Activated gamma-delta T cell treated with Interleukin-2 at 50 U/mL for 16 hours (primary cell): ENCODE data around the gene MIA.
"Not testable (repeated sequence)": the region's sequence is repeated elsewhere in the genome, so short reads cannot be mapped to it uniquely, and the experiment has no call there.

Experiments used
- DNase-seq: peaks from one replicate; pipeline ENCODE4 v3.0.0-alpha.2; 2020

Gene MIA

DNA sequence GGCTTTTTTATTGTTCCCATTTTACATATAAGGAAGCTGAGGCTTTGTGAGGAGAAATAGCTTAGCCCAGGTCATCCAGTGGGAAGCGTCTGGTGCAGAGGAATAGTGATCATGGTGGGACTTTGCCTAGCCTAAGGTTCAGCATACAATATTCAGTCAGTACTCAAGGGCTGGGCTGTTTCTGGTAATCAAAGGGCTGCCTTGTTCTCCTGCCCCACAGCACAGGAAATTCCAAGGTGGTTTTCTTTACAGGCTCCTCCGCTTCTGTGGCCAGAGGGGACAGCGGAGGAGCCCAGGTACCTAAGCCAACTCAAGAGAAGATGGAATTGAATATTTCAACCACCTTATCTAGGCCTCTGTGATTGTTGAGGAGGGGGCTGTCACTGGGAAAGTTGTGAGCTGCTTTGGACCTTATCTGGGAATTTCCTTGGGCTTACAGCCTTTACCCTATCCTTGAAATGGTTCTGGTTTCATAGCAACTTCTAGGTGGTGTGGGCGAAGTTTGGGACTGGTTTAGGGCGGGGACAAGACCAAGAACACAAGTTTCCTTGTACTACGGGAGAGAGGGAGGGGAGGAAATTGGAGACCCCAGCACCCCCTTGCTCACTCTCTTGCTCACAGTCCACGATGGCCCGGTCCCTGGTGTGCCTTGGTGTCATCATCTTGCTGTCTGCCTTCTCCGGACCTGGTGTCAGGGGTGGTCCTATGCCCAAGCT, at the start of gene MIA:
Gene MIA, plus strand, starts transcription at position 606 of the 716 bp plus-strand sequence. Its CDS starts 22 bp downstream, at position 628.
- DNase-seq, result no peak

DNA sequence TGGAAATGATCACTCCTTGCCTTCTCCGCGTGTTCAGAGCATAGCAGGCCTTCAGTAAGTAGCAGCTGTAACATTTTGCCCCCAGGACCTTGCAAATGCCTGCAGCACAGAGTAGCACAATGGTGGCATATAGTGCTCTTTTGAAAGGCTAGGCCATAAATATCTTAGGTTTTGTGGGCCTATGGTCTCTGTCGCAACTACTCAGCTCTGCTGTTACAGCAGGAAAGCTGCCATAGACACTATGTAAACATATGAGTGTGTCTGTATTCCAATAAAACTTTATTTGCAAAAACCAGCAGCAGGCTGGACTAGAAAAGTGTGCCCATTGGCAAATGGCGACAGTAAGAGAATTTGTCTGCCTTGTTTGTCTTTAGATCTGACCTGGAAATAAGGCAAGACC, 49.0 kb upstream of the MIA start:
- DNase-seq, result no peak

DNA sequence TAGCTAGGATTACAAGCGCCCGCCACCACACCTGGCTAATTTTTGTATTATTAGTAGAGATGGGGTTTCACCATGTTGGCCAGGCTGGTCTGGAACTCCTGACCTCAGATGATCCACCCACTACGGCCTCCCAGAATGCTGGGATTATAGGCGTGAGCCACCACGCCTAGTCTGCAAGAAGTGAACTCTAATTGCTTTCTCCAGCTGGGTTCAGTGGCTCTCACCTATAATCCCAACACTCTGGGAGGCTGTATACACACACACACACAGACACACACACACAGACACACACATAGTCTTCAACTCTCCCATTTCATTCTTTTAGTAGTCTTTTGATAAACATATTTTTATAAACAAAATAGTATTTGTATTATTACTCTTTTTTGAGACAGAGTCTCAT, 45.3 kb upstream of the MIA start:
- DNase-seq, result not testable (repeated sequence)

DNA sequence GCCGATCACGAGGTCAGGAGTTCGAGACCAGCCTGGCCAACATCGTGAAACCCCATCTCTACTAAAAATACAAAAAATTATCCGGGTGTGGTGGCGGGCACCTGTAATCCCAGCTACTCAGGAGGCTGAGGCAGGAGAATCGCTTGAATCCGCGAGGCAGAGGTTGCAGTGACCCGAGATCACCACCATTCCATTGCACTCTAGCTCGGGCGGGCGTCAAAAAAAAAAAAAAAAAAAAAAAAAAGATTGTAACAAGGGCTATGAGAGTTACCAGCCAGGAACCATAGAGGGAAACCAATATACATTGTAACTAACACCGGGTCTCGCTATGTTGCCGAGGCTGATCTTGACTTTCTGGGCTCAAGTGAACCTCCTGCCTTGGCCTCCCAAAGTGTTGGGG, 43.0 kb upstream of the MIA start:
- DNase-seq, result not testable (repeated sequence)

DNA sequence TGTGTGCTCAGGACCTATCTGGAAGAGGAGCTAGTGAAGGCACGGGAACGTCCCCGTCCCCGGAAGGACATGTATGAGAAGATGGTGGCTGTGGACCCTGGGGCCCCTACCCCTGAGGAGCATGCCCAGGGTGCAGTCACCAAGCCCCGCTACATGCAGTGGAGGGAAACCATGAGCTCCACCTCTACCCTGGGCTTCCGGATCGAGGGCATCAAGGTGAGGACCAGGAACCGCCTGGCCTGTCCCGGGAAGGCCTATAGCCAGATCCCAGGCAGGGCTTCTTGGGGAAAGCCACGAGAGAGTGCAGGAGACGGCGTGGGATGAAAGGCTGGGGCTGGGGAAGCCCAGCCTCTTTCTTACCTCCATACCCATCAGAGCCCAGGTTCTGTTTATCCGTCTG, 42.2 kb upstream of the MIA start:
- no peak for DNase-seq

DNA sequence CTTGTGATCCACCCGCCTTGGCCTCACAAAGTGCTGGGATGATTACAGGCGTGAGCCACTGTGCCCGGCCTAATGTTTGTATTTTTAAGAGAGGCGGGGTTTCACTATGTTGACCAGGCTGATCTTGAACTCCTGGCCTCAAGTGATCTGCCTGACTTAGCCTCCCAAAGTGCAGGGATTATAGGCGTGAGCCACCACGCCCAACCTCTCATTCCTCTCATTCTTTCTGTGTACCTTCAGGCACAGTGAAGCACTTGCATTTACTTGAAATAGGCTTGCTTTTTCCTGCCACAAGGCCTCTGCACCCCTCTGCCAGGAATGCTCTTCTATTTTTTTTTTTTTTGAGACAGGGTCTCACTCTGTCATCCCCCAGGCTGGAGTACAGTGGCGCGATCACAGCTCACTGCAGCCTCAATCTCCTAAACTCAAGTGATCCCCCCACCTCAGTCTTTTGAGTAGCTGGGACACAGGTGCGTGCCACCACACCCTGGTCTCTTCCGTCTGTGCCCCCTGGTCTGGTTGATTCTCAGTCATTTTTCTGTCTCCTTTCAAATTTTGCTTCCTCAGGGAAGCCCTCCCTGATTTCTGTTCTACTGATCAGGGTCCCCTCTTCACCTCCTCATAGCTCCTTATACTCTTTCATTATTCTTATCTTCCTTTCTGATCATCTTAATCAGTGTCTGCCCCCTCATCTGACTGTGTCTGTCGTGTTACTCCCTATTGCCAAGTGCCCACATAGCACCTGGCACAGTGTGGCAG, 40.1 kb upstream of the MIA start:
- no peak for DNase-seq

DNA sequence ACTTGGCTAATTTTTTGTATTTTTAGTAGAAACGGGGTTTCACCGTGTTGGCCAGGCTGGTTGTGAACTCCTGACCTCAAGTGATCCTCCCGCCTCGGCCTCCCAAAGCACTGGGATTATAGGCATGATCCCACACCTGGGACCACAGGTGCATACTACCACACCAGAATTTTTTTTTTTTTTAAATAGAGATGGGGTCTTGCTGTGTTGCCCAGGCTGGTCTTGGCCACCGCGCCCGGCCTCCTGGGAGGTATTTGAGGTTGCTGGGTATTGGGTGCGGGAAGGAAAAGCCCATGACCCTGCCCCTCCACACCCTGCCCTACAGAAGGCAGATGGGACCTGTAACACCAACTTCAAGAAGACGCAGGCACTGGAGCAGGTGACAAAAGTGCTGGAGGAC, 38.7 kb upstream of the MIA start:
- DNase-seq, result no peak

DNA sequence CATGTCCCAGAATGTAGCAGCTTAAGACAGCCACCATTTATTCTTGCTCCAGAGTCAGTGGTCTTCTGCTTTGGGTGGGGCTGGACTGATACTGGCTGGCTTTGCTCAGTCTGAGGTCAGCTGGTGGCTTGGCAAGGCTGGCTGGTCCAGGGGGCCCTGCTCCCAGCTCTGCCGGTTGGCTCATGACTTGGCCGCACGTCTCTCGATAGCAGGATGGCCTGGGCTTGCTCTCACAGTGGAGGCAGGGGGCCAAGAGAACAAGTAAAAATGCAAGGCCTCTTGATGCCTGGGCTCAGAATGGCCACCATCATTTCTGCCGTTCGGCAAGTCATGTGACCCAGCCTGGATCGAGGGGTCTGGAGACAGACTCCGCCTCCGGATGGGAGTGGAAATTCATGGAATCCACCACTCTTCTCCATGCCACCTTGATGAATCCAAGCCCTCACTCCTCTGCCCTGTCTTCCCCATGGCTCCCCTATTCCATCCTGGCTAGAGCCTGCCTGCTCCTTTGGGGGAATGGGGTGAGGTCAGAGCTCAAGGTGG, 38.1 kb upstream of the MIA start:
- no peak for DNase-seq

DNA sequence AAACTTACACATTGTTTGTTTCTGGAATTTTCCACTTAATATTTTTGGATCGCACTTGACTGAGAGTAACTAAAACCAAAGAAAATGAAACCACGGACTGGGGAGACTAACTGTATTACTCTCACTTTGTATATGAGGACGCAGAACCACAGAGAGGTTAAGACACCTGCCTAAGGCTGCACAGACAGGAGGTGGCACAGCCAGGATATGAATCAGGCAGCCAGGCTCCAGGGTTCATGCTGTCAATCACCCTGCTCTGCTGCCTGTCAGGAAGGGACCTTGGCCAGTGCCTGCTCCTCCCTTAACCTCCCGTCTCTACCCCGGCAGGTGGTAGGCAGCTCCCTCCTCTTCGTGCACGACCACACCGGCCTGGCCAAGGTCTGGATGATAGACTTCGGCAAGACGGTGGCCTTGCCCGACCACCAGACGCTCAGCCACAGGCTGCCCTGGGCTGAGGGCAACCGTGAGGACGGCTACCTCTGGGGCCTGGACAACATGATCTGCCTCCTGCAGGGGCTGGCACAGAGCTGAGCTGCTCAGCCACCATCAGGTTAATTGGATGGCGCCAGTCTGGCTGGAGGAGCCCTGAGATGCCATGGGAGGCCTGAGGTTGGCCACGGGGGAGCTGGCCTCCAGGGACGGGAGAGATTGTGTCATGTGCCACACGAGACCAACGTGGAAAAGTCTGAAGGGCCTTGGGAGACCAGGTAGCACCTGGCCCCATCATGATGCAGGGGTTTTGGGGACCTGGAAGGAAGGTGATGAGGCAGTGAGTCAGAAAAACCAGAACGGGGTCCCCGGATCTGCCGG, 36.1 kb upstream of the MIA start:
- no peak for DNase-seq

DNA sequence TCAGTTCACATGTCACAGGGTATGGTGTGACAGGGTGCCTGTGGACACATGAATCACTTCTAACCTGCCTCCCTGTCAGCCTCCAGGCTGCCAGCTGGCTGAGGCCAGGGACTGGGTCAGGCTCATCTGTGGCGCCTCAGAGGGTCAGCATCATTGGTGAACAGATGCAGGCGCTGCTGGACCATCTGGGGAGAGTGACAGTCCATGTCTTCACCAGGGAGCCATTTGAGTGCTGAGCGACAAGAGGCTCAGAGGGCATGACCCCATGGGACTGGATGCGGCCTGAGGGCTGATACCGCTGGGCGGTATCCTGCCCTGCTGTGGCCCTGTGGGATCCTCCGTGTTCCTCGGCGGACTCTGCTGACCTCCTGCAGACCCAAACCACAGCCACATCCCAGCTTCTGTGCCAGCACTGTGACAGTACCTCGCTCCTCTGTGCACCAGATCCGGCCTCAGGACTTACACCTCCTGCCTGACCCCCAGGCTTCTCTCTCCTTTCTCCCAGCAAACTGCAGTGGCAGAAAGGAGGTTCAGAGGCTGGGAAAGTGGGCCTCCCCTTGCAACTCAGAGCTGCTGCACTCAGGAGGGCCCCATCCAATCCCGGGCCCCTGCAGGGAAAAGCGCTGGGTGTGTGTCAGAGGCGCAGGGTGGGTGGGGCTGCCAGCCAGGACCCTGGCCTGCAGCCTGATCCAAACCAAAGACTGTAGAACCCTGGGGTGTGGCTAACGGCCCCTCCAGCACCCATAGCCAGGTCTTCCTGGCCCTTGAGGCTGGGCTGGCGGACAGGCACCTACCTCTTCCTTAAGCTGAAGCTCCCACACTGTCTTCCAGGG, 35.2 kb upstream of the MIA start:
- DNase-seq, result no peak

DNA sequence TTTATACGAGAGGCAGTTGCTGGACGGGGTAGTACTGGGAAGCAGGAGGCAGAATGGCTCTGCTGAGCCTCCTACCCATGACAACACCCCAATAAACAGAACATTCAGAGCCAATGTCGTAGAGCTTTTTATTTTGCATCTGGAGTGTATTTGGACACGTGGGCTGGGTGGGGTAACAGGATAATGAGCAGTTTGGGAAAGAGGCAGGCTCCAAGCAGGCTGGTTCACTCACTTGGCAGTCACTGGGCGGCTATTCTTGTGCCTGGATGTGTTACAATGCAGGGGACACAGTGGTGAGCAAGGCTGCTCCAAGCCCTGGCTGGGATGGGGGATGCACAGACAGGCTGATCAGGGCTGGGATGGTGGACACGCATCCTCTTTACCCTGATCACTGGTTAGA, 34.6 kb upstream of the MIA start:
- DNase-seq, result no peak

DNA sequence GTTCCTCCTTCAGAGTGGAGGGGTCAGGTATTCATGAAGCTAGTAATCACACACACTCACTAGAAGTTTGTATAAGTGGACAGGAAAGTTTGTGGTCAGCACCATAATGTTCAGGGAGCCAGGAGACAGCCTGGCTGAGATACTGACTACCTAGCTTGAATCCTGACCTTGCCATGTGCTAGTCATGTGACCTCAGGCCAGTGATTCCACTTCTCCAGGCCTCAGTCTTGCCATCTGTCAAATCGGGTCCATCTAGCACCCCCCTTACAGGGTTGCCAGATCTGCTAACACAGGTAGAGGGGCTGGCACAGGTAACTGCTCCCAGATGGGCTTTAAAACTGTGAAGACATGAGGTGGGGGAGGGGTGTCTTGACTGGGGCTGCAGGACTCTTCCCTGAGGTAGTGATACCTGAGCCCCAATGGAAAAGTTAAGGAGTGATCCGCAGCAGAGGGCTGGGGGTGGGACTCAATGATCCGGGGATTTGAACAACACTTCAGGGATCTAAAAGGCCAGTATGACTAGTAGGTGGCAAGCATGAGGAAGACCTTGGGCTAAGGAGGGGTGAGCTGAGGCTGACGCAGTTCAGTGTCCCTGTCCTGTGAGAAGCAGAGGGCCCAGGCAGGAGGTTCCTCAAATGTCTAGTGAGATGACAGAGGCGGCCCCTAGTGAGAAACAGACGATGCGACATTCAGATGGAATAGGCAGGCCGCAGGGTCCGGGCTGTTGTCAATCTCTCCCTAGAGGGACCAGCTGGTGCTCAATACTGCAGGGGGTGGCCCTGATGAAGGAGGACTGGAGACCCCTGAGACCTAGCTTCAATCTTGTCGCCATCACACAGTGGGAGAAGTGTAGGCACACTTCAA, 33.6 kb upstream of the MIA start:
- DNase-seq, result no peak

DNA sequence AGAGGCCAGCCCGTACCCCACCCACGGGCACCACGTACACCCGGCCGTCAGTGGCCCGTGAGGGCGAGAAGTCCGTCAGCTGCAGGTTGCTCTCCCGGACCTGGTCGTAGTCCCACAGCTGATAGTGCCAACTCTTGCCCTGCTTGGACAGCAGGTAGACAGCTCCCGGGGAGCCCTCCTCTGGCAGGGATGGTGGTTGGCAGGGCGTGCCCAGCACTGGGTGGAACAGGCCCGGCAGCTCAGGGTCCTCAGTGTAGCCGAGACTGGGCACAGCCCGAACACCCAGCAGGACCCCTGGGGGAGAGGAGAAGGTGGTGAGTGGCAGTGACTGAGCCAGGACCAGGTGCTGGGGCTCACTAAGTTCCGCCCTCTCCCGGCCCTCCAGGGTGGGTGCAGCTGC, 32.8 kb upstream of the MIA start:
- DNase-seq, result no peak

DNA sequence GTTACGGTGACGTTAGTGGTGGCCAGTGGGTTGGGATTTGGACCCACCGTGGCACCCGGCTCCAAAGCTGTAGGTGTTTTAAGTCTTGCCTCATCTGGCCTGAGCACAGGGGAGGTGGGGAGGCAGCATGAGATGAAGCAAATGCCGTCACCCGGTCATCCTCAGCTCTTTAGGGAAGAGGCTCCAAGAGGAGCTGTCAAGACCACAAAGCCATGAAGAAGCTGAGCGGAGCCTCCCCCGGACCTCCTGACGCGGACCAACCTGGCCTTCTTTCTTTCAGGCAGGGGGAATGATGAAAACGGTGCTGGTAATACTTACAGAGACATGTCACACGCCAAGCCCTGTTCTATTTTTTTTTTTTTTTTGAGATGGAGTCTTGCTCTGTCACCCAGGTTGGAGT, 32.4 kb upstream of the MIA start:
- no peak for DNase-seq

DNA sequence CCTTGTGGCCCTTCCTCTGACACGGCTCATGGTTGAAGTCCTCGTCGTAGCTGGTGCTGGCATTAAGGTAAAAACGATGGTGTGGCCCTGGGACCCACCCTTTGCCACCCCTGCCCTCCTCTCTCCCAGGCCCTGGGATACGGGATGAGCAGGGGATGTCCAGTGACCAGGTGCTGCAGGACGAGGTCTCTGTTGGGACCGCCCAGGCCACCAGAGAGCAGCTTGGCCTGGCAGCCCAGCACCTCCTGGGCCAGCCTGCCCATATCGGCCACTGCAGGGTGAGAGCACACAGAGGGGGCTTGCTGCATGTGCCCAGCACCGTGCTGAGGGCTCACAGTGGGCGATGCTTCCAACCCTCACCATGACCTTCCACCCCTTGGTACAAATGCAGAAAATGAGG, 31.4 kb upstream of the MIA start:
- DNase-seq, result no peak

DNA sequence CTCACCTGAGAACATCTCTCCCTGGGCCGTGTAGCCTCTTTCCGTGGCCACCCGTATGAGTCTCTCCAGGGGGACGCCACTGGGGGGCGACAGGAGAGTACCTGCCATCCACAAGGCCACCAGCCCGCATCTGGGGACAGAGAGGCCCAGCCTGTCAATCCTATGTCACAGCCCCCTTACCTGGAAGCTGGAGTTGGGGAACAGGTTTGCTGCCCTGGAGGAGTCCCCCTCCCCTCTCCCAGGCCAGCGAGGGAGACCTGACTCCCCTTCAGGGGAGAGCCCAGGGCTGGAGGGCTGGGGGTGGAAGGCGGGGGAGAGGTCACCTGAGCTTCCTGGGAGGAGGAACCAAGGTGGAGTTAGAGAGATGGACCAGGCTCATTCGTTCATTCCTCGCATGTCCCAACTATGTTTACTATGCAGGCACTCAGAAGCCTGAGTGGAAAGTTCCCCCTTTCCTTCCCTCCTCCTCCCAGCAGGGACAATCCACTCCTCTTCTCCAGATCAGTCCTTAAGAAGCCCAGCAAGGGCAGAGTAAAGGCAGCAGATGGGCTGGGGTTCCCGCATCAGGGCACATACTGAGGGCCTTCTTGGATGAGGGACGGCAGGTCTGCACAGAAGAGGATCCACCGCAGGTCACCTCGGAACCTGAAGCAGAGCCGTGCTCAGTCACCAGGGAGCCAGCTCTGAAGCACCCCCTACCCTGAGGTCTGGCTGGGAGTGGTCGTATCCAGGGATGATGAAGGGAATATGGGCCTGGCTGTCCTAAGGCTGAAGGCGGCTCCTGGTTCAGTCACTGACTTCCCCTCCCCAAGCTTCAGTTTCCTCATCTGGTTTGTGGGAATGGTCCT, 30.5 kb upstream of the MIA start:
- no peak for DNase-seq

DNA sequence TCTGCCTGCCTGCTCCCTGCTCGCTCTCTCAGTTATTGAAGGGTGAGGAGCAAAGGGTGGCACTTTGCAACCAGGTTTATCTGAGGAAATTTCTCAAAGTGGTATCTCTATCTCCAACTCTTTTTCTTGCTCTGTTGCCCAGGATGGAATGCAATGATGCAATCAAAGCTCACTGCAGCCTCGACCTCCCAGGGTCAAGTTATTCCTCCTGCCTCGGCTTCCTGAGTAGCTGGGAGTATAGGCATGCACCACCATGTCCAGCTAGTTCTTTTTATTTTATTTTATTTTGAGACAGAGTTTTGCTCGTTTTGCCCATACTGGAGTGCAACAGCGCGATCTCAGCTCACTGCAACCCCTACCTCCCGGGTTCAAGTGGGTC, 29.9 kb upstream of the MIA start:
- no peak for DNase-seq

DNA sequence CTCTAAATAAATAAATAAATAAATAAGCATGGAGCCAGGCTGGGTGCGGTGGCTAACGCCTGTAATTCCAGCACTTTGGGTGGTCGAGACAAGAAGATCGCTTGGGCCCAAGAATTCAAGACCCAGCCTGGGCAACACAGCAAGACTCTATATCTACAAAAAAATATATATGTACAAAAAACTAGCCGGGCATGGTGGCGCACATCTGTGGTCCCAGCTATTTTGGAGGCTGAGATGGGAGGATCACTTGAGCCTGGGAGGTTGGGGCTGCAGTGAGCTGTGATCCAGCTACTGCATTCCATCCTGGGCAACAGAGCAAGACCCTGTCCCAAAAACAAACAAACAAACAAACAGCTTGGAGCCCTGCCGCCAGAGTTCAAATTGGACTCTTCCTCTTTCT, 27.8 kb upstream of the MIA start:
- no peak for DNase-seq

DNA sequence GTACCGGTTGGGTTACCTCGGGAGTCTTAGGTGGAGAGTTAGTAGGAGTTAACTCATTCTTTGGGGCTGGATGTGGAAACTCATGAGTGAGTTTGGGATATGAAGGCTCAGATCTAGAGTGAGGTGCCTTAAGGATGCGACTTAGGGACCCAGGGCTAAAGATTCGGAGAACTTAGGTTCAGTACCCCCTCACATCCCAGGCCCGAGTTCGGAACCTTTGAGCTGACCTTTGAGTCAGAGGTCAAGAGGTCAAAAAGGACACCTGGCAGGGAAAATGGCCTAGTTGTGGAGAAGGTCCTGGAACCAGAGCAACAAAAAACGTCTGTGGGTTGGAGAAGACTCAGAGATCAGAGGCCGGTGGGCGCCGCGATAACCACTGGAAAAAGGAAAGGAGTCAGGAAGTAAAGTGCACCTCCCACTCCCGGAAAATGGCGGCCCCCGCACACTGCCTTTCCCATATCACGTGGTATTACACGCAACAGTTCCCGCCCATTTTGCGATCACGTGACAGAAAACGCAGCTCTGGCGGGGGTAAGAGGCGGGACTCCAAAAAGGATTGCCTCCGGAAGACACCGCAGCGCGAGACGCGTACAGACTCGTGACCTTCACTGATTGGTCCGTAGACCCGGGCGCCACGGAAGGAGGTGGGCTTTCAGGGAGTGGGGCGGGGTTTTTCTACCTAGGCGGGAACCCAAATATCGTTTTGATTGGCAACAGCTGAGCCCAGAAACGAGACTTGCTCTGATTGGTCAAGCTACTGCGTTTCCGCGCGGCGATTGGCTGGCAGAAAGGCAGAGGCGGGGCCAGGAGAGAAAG, 25.1 kb upstream of the MIA start, which contains the start of gene ACTMAP:
Gene ACTMAP, minus strand, starts transcription at position 420 of the 816 bp plus-strand sequence. CDS start 674 bp downstream, outside the sequence.
- DNase-seq, result peak; percentile 99
